ENCODE data around the gene CD37. TPM values are rescaled to one million over a fixed set of nuclear protein-coding genes. Genes with fewer than 3 reads are reported as not detected.
"Not testable (repeated sequence)": the region's sequence is repeated elsewhere in the genome, so short reads cannot be mapped to it uniquely, and the experiment has no call there.

Gene CD37, protein sequence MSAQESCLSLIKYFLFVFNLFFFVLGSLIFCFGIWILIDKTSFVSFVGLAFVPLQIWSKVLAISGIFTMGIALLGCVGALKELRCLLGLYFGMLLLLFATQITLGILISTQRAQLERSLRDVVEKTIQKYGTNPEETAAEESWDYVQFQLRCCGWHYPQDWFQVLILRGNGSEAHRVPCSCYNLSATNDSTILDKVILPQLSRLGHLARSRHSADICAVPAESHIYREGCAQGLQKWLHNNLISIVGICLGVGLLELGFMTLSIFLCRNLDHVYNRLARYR
- not detected in 2 replicates for polyA plus RNA-seq (2012; rRNA removed)
- polyA plus RNA-seq (2012; cell fraction: cytosol; rRNA removed) = not detected in 2 replicates
- polyA plus RNA-seq (2012; cell fraction: nucleus; rRNA removed) = 0.50 TPM in 1 of 2 replicates, not detected in the other

DNA sequence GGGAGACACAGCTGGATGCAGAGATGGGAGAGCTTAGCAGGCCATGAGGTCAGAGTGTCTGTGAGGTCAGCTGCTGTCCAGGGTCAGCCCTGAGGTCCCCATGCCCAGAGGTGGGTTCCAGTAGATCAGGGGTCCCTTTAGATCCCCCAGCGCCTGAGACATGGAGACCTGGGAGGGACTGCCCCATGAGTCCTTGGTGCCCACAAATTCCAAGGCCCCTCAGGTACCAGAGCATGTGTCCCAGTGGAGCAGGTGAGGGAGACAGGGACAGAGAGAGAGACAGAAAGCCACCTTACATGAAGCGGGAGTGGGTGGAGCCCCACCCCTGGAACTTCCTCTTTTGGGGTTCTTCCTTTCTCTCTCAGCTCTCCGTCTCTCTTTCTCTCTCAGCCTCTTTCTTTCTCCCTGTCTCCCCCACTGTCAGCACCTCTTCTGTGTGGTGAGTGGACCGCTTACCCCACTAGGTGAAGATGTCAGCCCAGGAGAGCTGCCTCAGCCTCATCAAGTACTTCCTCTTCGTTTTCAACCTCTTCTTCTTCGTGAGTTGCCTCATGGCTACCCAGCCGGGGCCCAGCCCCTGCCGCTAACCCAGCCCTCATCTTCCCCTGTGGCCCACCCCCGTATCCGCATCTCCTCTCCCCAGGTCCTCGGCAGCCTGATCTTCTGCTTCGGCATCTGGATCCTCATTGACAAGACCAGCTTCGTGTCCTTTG, at the start of gene CD37:
Gene CD37, plus strand, starts transcription at position 336 of the 713 bp plus-strand sequence. Its CDS starts 135 bp downstream, at position 471.
- no peak within 1 kb of the TSS for H3K4me3 ChIP-seq (ENCODE audit: low read depth in 2 of 2, low read length in 1 of 2)
- POLR2A ChIA-PET = no interaction called here
- 65% methylated on average over 13 of the region's 13 CpGs for WGBS (ENCODE audit: low lambda C conversion rate)
- H3K9ac ChIP-seq = no peak within 1 kb of the TSS
- H3F3A ChIP-seq (replicated peaks; ENCODE audit: insufficient read depth) = peaks cover 2% of the 10 kb centered on the region
- H3K4me1 ChIP-seq (ENCODE audit: control insufficient read depth in 1 of 2, insufficient read depth in 2 of 2, low read depth in 1 of 2, low read length in 1 of 2) = peaks cover 0 to 6% of the 10 kb centered on the region in 2 experiments; a peak in 1 of 4 replicates
- H3K79me2 ChIP-seq (ENCODE audit: insufficient read depth) = no peaks in the 10 kb centered on the region
- H3K4me2 ChIP-seq = no peak within 1 kb of the TSS
- H3K27me3 ChIP-seq (ENCODE audit: insufficient read depth) = no peaks in the 10 kb centered on the region
- peaks cover 0 to 3% of the 10 kb centered on the region in 2 experiments for H3K36me3 ChIP-seq (replicated peaks in 1 of 2; ENCODE audit: control insufficient read depth in 1 of 2, insufficient read depth in 2 of 2, low read length in 1 of 2)
- H2AFZ ChIP-seq (ENCODE audit: low read depth) = no peak within 1 kb of the TSS
- CTCF ChIA-PET = no interaction called here
- no peaks in the 10 kb centered on the region for H3K9me3 ChIP-seq
- DNase-seq = no peak
- H3K9me2 ChIP-seq = no peaks in the 10 kb centered on the region
- H3K27ac ChIP-seq (ENCODE audit: low read depth in 2 of 2, low read length in 1 of 2) = no peak within 1 kb of the TSS
- peaks cover 2% of the 10 kb centered on the region; the same call in 1 of the 2 replicates for H4K20me1 ChIP-seq (ENCODE audit: insufficient read depth)
- TF ChIP-seq SMC3 (IDR thresholded peaks at IDR 0.05; ENCODE audit: low read depth, low read length) (no peak), GATA2 (CRISPR knock-in tag; IDR thresholded peaks at IDR 0.05) (no peak), SIN3A (IDR thresholded peaks at IDR 0.05; ENCODE audit: borderline replicate concordance, low read depth, low read length) (no peak), MEF2A (IDR thresholded peaks at IDR 0.05; ENCODE audit: borderline replicate concordance, low read depth) (no peak), JUND (IDR thresholded peaks at IDR 0.05) (no peak)
- TF ChIP-seq, protein P1, sequence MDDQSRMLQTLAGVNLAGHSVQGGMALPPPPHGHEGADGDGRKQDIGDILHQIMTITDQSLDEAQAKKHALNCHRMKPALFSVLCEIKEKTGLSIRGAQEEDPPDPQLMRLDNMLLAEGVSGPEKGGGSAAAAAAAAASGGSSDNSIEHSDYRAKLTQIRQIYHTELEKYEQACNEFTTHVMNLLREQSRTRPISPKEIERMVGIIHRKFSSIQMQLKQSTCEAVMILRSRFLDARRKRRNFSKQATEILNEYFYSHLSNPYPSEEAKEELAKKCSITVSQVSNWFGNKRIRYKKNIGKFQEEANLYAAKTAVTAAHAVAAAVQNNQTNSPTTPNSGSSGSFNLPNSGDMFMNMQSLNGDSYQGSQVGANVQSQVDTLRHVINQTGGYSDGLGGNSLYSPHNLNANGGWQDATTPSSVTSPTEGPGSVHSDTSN (IDR thresholded peaks at IDR 0.05) = no peak

DNA sequence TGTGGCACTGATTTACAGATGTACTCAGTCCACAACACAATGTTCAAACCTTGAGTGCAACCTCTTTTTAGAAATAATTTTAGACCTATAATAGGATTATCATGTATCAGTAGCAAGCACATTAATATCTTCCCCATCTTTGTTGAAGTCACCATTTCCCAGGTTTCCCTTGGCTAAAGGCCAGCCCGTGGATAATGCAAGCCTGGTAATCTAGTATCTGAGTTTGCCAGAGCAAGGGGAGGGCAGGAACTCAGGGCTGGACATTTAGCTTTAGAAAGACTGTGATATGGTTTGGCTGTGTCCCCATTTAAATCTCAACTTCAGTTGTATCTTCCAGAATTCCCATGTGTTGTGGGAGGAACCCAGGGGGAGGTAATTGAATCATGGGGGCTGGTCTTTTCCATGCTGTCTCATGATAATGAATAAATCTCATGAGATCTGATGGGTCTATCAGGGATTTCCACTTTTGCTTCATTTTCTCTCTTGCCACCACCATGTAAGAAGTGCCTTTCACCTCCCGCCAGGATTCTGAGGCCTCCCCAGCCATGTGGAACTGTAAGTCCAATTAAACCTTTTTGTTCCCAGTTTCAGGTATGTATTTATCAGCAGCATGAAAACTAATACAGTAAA, 48.0 kb upstream of the CD37 start:
- Histone ChIP-seq H2AFZ (ENCODE audit: low read depth) (no peak overlapping the region), H3K36me3 (replicated peaks in 1 of 2; ENCODE audit: control insufficient read depth in 1 of 2, insufficient read depth in 2 of 2, low read length in 1 of 2) (no peaks in the 10 kb centered on the region), H4K20me1 (ENCODE audit: insufficient read depth) (no peaks in the 10 kb centered on the region), H3K27me3 (ENCODE audit: insufficient read depth) (peaks cover 22% of the 10 kb centered on the region; the same call in 1 of the 2 replicates), H3K4me2 (no peak overlapping the region), H3K4me1 (ENCODE audit: control insufficient read depth in 1 of 2, insufficient read depth in 2 of 2, low read depth in 1 of 2, low read length in 1 of 2) (no peaks in the 10 kb centered on the region), H3K9me2 (no peaks in the 10 kb centered on the region), H3K9ac (no peak overlapping the region), H3F3A (replicated peaks; ENCODE audit: insufficient read depth) (no peaks in the 10 kb centered on the region), H3K9me3 (no peaks in the 10 kb centered on the region), H3K4me3 (ENCODE audit: low read depth in 2 of 2, low read length in 1 of 2) (no peak overlapping the region), H3K27ac (ENCODE audit: low read depth in 2 of 2, low read length in 1 of 2) (no peak overlapping the region), H3K79me2 (ENCODE audit: insufficient read depth) (no peaks in the 10 kb centered on the region)
- TF ChIP-seq, protein P2, sequence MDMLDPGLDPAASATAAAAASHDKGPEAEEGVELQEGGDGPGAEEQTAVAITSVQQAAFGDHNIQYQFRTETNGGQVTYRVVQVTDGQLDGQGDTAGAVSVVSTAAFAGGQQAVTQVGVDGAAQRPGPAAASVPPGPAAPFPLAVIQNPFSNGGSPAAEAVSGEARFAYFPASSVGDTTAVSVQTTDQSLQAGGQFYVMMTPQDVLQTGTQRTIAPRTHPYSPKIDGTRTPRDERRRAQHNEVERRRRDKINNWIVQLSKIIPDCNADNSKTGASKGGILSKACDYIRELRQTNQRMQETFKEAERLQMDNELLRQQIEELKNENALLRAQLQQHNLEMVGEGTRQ (IDR thresholded peaks at IDR 0.05; ENCODE audit: borderline replicate concordance, low read depth, low read length) = no peak
- no peak for TF ChIP-seq JUND (IDR thresholded peaks at IDR 0.05)
- ChIA-PET POLR2A (no interaction called here), CTCF (no interaction called here)
- DNase-seq = no peak
- WGBS (ENCODE audit: low lambda C conversion rate) = 2% methylated on average over 2 of the region's 2 CpGs

DNA sequence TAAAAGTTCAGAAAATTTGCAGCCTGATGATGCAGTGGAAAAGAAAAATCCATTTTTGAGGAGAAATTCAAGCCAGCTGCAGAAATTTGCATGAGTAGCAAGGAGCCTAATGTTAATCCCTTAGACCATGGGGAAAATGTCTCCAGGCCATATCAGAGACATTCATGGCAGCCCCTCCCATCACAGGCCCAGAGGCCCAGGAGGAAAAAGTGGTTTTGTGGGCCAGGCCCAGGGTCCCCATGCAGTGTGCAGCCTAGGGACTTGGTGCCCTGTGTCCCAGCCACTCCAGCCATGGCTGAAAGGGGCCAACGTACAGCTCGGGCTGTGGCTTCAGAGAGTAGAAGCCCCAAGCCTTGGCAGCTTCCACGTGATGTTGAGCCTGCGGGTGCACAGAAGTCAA, 47.0 kb upstream of the CD37 start:
- H3K4me2 ChIP-seq; DNase-seq; CTCF ChIA-PET; H3K27ac ChIP-seq (ENCODE audit: low read depth in 2 of 2, low read length in 1 of 2); H3K4me3 ChIP-seq (ENCODE audit: low read depth in 2 of 2, low read length in 1 of 2); H3K4me1 ChIP-seq (ENCODE audit: control insufficient read depth in 1 of 2, insufficient read depth in 2 of 2, low read depth in 1 of 2, low read length in 1 of 2); H4K20me1 ChIP-seq (ENCODE audit: insufficient read depth); H3K9me3 ChIP-seq; H3F3A ChIP-seq (replicated peaks; ENCODE audit: insufficient read depth); POLR2A ChIA-PET; H2AFZ ChIP-seq (ENCODE audit: low read depth); H3K36me3 ChIP-seq (replicated peaks in 1 of 2; ENCODE audit: control insufficient read depth in 1 of 2, insufficient read depth in 2 of 2, low read length in 1 of 2); H3K9ac ChIP-seq; H3K79me2 ChIP-seq (ENCODE audit: insufficient read depth); H3K9me2 ChIP-seq: not testable (repeated sequence)
- WGBS (ENCODE audit: low lambda C conversion rate) = 21% methylated on average over 4 of the region's 4 CpGs
- H3K27me3 ChIP-seq (ENCODE audit: insufficient read depth) = peaks cover 22% of the 10 kb centered on the region; the same call in 1 of the 2 replicates

DNA sequence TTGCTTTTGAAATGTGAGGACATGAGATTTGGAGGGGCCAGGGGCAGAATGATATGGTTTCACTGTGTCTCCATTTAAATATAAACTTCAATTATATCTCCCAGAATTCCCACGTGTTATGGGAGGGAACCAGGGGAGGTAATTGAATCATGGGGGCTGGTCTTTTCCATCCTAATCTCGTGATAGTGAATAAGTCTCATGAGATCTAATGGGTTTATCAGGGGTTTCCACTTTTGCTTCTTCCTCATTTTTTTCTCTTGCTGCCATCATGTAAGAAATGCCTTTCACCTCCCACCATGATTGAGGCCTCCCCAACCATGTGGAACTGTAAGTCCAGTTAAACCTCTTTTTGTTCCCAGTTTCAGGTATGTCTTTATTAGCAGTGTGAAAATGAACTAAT, 45.9 kb upstream of the CD37 start:
- H3K4me3 ChIP-seq (ENCODE audit: low read depth in 2 of 2, low read length in 1 of 2); H2AFZ ChIP-seq (ENCODE audit: low read depth); H3K79me2 ChIP-seq (ENCODE audit: insufficient read depth); H3K36me3 ChIP-seq (replicated peaks in 1 of 2; ENCODE audit: control insufficient read depth in 1 of 2, insufficient read depth in 2 of 2, low read length in 1 of 2); H3F3A ChIP-seq (replicated peaks; ENCODE audit: insufficient read depth); H4K20me1 ChIP-seq (ENCODE audit: insufficient read depth); H3K9me2 ChIP-seq; POLR2A ChIA-PET; H3K4me1 ChIP-seq (ENCODE audit: control insufficient read depth in 1 of 2, insufficient read depth in 2 of 2, low read depth in 1 of 2, low read length in 1 of 2); H3K9ac ChIP-seq; H3K27ac ChIP-seq (ENCODE audit: low read depth in 2 of 2, low read length in 1 of 2); H3K4me2 ChIP-seq; DNase-seq; H3K9me3 ChIP-seq; CTCF ChIA-PET: not testable (repeated sequence)
- H3K27me3 ChIP-seq (ENCODE audit: insufficient read depth) = peaks cover 24% of the 10 kb centered on the region; the same call in 1 of the 2 replicates
- WGBS (ENCODE audit: low lambda C conversion rate) = 4% methylated on average over 2 of the region's 2 CpGs

All from SK-N-SH (cell line).